ENCODE measurements around the gene ACAN. TPM values are rescaled to one million over a fixed set of nuclear protein-coding genes. Genes with fewer than 3 reads are reported as not detected.

ACAN gene
- polyA plus RNA-seq, 1 of the 3 experiments (the other 2 are of a cell fraction), result not detected

GRCh38 chr15:88915354-88915753, 112.1 kb downstream of the ACAN start (continued):
- TF ChIP-seq GATA2 (CRISPR knock-in tag; IDR thresholded peaks at IDR 0.05) (no peak), RCOR1 (IDR thresholded peaks at IDR 0.05; ENCODE audit: low read length) (no peak), SMC3 (IDR thresholded peaks at IDR 0.05; ENCODE audit: low read depth, low read length) (no peak), YY1 (IDR thresholded peaks at IDR 0.05; ENCODE audit: low read depth) (no peak)
- TF ChIP-seq, protein P1, sequence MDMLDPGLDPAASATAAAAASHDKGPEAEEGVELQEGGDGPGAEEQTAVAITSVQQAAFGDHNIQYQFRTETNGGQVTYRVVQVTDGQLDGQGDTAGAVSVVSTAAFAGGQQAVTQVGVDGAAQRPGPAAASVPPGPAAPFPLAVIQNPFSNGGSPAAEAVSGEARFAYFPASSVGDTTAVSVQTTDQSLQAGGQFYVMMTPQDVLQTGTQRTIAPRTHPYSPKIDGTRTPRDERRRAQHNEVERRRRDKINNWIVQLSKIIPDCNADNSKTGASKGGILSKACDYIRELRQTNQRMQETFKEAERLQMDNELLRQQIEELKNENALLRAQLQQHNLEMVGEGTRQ (IDR thresholded peaks at IDR 0.05; ENCODE audit: borderline replicate concordance, low read depth, low read length), result no peak

- H3K4me2 ChIP-seq, result no peak overlapping the region
- no peaks in the 10 kb centered on the region for H3K9me2 ChIP-seq
- H3K36me3 ChIP-seq (replicated peaks in 1 of 2; ENCODE audit: control insufficient read depth in 1 of 2, insufficient read depth in 2 of 2, low read length in 1 of 2), result no peaks in the 10 kb centered on the region
- ChIA-PET POLR2A (no interaction called here), CTCF (interaction anchor here (1.5 kb wide), 1 partner anchor 13 kb away, joined by 6 read pairs; no protein-coding TSS in a partner anchor)
- H3K9me3 ChIP-seq, result no peaks in the 10 kb centered on the region
- no peak for DNase-seq
- no peaks in the 10 kb centered on the region for H4K20me1 ChIP-seq (ENCODE audit: insufficient read depth)
- no peak overlapping the region for H3K9ac ChIP-seq
- TF ChIP-seq, protein P2, sequence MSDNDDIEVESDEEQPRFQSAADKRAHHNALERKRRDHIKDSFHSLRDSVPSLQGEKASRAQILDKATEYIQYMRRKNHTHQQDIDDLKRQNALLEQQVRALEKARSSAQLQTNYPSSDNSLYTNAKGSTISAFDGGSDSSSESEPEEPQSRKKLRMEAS (IDR thresholded peaks at IDR 0.05; ENCODE audit: low read depth), result no peak
- TF ChIP-seq GABPA (IDR thresholded peaks at IDR 0.05; ENCODE audit: low read depth), result no peak
- TF ChIP-seq ZBTB33 (IDR thresholded peaks at IDR 0.05; ENCODE audit: borderline replicate concordance, low read depth), result no peak
- TF ChIP-seq, protein P3, sequence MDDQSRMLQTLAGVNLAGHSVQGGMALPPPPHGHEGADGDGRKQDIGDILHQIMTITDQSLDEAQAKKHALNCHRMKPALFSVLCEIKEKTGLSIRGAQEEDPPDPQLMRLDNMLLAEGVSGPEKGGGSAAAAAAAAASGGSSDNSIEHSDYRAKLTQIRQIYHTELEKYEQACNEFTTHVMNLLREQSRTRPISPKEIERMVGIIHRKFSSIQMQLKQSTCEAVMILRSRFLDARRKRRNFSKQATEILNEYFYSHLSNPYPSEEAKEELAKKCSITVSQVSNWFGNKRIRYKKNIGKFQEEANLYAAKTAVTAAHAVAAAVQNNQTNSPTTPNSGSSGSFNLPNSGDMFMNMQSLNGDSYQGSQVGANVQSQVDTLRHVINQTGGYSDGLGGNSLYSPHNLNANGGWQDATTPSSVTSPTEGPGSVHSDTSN (IDR thresholded peaks at IDR 0.05), result no peak
- no peak for TF ChIP-seq RAD21 (IDR thresholded peaks at IDR 0.05; ENCODE audit: low read length)
- WGBS (ENCODE audit: low lambda C conversion rate), result 90% methylated on average over 5 of the region's 5 CpGs
- H3K27me3 ChIP-seq (ENCODE audit: insufficient read depth), result no peaks in the 10 kb centered on the region
- peaks cover 4% of the 10 kb centered on the region for H3F3A ChIP-seq (replicated peaks; ENCODE audit: insufficient read depth)
- H3K4me1 ChIP-seq (ENCODE audit: control insufficient read depth in 1 of 2, insufficient read depth in 2 of 2, low read depth in 1 of 2, low read length in 1 of 2), result peaks cover 0 to 12% of the 10 kb centered on the region in 2 experiments; a peak in 1 of 4 replicates
- no peak overlapping the region for H3K27ac ChIP-seq (ENCODE audit: low read depth in 2 of 2, low read length in 1 of 2)
- peaks cover 2% of the 10 kb centered on the region; the same call in 1 of the 2 replicates for H3K79me2 ChIP-seq (ENCODE audit: insufficient read depth)
- H2AFZ ChIP-seq (ENCODE audit: low read depth), result no peak overlapping the region
- H3K4me3 ChIP-seq (ENCODE audit: low read depth in 2 of 2, low read length in 1 of 2), result no peak overlapping the region
Measured at GRCh38 chr15:88917760-88918159, 114.5 kb downstream of the ACAN start.

DNA sequence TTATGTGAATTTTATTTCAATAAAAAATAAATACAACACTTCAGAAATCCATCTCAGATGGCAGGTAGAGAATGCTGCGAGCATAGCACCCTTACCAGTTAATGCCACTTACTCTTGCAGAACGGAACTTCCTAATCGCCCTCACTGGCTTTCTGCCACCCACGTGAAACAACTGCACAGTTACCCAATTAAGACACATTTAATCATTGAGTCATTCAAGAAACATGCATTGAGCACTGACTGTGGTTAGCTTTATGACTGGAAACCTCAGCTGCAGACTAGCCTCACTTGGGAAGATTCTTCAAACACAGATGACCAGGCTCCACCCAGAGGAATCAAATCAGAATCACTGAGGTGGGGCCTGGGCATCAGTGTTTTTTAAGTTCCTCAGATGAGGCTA, 115.5 kb downstream of the ACAN start:
- H3K9ac ChIP-seq, result no peak overlapping the region
- H3K4me2 ChIP-seq, result peak overlapping the region; percentile 18; the same call in 1 of the 2 replicates
- H3F3A ChIP-seq (replicated peaks; ENCODE audit: insufficient read depth), result peaks cover 3% of the 10 kb centered on the region
- H3K9me3 ChIP-seq, result no peaks in the 10 kb centered on the region
- H4K20me1 ChIP-seq (ENCODE audit: insufficient read depth), result no peaks in the 10 kb centered on the region
- POLR2A ChIA-PET, result no interaction called here
- H3K79me2 ChIP-seq (ENCODE audit: insufficient read depth), result no peaks in the 10 kb centered on the region
- peaks cover 0 to 12% of the 10 kb centered on the region in 2 experiments; a peak in 1 of 4 replicates for H3K4me1 ChIP-seq (ENCODE audit: control insufficient read depth in 1 of 2, insufficient read depth in 2 of 2, low read depth in 1 of 2, low read length in 1 of 2)
- WGBS (ENCODE audit: low lambda C conversion rate), result 14% methylated on average over 4 of the region's 4 CpGs
- H3K27ac ChIP-seq (ENCODE audit: low read depth in 2 of 2, low read length in 1 of 2), result peak overlapping the region in 1 of 2 experiments; percentile 48; a peak in 2 of 4 replicates
- no peaks in the 10 kb centered on the region for H3K36me3 ChIP-seq (replicated peaks in 1 of 2; ENCODE audit: control insufficient read depth in 1 of 2, insufficient read depth in 2 of 2, low read length in 1 of 2)
- CTCF ChIA-PET, result no interaction called here
- no peaks in the 10 kb centered on the region for H3K9me2 ChIP-seq
- no peak overlapping the region; the same call in 1 of the 2 replicates for H2AFZ ChIP-seq (ENCODE audit: low read depth)
- no peak for DNase-seq
- no peak overlapping the region for H3K4me3 ChIP-seq (ENCODE audit: low read depth in 2 of 2, low read length in 1 of 2)
- no peaks in the 10 kb centered on the region for H3K27me3 ChIP-seq (ENCODE audit: insufficient read depth)
- peak in 1 of 2 experiments; percentile 53; a peak in 1 of 4 replicates for TF ChIP-seq EP300 (IDR thresholded peaks at IDR 0.05; ENCODE audit: borderline replicate concordance in 1 of 2, low read depth in 1 of 2, low read length in 1 of 2)
- no peak for TF ChIP-seq CHD2 (IDR thresholded peaks at IDR 0.05; ENCODE audit: low read length, partially characterized antibody)
- TF ChIP-seq, protein P4, sequence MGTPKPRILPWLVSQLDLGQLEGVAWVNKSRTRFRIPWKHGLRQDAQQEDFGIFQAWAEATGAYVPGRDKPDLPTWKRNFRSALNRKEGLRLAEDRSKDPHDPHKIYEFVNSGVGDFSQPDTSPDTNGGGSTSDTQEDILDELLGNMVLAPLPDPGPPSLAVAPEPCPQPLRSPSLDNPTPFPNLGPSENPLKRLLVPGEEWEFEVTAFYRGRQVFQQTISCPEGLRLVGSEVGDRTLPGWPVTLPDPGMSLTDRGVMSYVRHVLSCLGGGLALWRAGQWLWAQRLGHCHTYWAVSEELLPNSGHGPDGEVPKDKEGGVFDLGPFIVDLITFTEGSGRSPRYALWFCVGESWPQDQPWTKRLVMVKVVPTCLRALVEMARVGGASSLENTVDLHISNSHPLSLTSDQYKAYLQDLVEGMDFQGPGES (IDR thresholded peaks at IDR 0.05; ENCODE audit: low read depth, low read length), result no peak
- peak; percentile 77 for TF ChIP-seq JUND (IDR thresholded peaks at IDR 0.05)
- no peak; the same call in 1 of the 2 replicates for TF ChIP-seq SIN3A (IDR thresholded peaks at IDR 0.05; ENCODE audit: borderline replicate concordance, low read depth, low read length)
- TF ChIP-seq, protein P2 (IDR thresholded peaks at IDR 0.05; ENCODE audit: low read depth), result peak; percentile 52; the same call in 1 of the 2 replicates
- TF ChIP-seq ELF1 (IDR thresholded peaks at IDR 0.05), result no peak
- no peak for TF ChIP-seq FOXJ3 (CRISPR knock-in tag; IDR thresholded peaks at IDR 0.05)
- TF ChIP-seq, protein P3 (IDR thresholded peaks at IDR 0.05), result 0 out of 2 replicates have a peak, but pooled peaks have one; percentile 10
- no peak for TF ChIP-seq RAD21 (IDR thresholded peaks at IDR 0.05; ENCODE audit: low read length)
- TF ChIP-seq MXI1 (IDR thresholded peaks at IDR 0.05; ENCODE audit: low read depth, low read length), result no peak

Data from SK-N-SH (cell line).